Kidney (tissue), 14 donors: ENCODE data around the gene LCTL. TPM values are rescaled to one million over a fixed set of nuclear protein-coding genes. Genes with fewer than 3 reads are reported as not detected.
A peak's percentile ranks its signal among the peaks of the same experiment; 100 is the strongest.

ENCODE experiments used
- DNase-seq, 5 donors: peaks; one replicate each; pipeline ENCODE4 v3.0.0-alpha.2; 2013 to 2020
- FAIRE-seq: peaks from 2 replicates; lab custom pipeline; 2012; peaks lifted over from hg19 to GRCh38; lab: Jason Lieb, UNC
- H3K27ac ChIP-seq, 2 donors: one replicate each; pipeline ENCODE4 v1.7.0; 2013; ENCODE audit warnings: low read depth in 2 of 2, low read length in 2 of 2, inconsistent platforms in 1 of 2
- H3K27me3 ChIP-seq: one replicate; pipeline ENCODE4 v1.7.1; 2013; ENCODE audit warnings: low read length, inconsistent platforms; ENCODE audit not compliant: control insufficient read depth, insufficient read depth
- H3K36me3 ChIP-seq, 3 donors: one replicate each; pipeline versions ENCODE4 v1.7.0 to v1.7.1; 2013; ENCODE audit warnings: low read length in 3 of 3, control low read depth in 1 of 3, inconsistent platforms in 1 of 3; ENCODE audit not compliant: insufficient read depth in 3 of 3, control insufficient read depth in 2 of 3
- H3K4me1 ChIP-seq, 3 donors: one replicate each; pipeline versions ENCODE4 v1.7.0 to v1.7.1; 2013; ENCODE audit warnings: low read length in 3 of 3, inconsistent platforms in 1 of 3, low read depth in 1 of 3; ENCODE audit not compliant: control insufficient read depth in 2 of 3, insufficient read depth in 2 of 3
- H3K4me3 ChIP-seq, 3 donors: one replicate each; pipeline versions ENCODE4 v1.7.0 to v1.8.1; 2013; ENCODE audit warnings: low read length in 3 of 3, control low read depth in 1 of 3, inconsistent platforms in 1 of 3
- H3K9ac ChIP-seq, 3 donors: one replicate each; pipeline versions ENCODE4 v1.7.0 to v1.7.1; 2013; ENCODE audit warnings: low read length in 3 of 3, control low read depth in 1 of 3, inconsistent platforms in 1 of 3
- H3K9me3 ChIP-seq, 3 donors: one replicate each; pipeline versions ENCODE4 v1.7.0 to v1.7.1; 2013; ENCODE audit warnings: low read length in 3 of 3, control low read depth in 1 of 3, inconsistent platforms in 1 of 3; ENCODE audit not compliant: control insufficient read depth in 2 of 3, insufficient read depth in 1 of 3
- intact Hi-C: fragments of 100-400 bp; cut with DNase I; formaldehyde crosslinking; loops from one replicate; pipeline ENCODE4 v1.11.1; 2022
- polyA plus RNA-seq: library from polyadenylated mRNA; stranded (reverse); fragments of 350-450 nt; fragmentation: Illumina TruSeq; extraction: RNeasy Lipid Tissue Mini Kit (QIAGEN cat#74804); gene quantifications from one replicate; pipeline ENCODE4 v1.2.3, GENCODE V29; 2014; ENCODE audit warnings: low read depth, low replicate concordance; ENCODE audit not compliant: insufficient read depth
- total RNA-seq: library from RNA; stranded (reverse); fragmentation: NEBNext Ultra II Directional; extraction: Animal tissue kit (Norgen Biotek cat#: 25700); gene quantifications from one replicate; pipeline ENCODE4 v1.2.1, GENCODE V29; 2021
- TF ChIP-seq, protein P1 (sequence below): IDR thresholded peaks from 3 replicates; pipeline ENCODE4 v1.5.1; 2012; ENCODE audit warnings: mild to moderate bottlenecking, moderate library complexity, borderline replicate concordance; ENCODE audit not compliant: insufficient read depth; ENCODE audit errors: extremely low read depth
- donor health status: control.
- donor health status: control.
- donor health status: control.
- donor health status: control.
- donor health status: control.
- donor health status: DM: yes; HTN: yes; CAD: no.
- donor health status: Normal renal cell carcinoma (clear cell type).

LCTL gene
- total and polyA plus RNA-seq, 2 donors from 2014 or later = not detected

DNA sequence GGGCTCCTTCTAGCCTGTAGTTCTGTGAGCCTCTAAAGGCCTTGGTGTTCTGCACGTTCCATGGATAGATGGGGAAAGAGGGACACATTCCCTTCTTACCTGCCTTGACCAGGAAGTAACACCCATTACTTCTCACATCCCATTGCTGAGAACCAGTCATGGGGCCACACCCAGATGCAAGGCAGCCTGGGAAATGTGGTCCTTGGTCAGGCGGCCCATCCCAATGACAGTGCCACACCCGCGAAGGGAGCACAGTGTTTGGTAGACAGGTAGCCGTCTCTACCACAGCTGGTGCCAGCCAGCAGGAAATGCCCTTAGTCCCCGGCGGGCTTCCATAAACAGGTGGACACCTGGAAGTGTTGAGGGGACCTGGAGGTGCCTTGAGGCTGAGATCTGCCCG, 23.2 kb upstream of the LCTL start:
- intact Hi-C loops = no loop called here
- H3K4me1 ChIP-seq = peaks cover 0 to 2% (median 0%) of the 10 kb centered on the region in 3 donors
- no peak for FAIRE-seq

GRCh38 chr15:66588537-66588936, 22.7 kb upstream of the LCTL start:
- Histone ChIP-seq H3K4me1 (peaks cover 0 to 2% (median 0%) of the 10 kb centered on the region in 3 donors), H3K27ac (no peak overlapping the region), H3K27me3 (no peaks in the 10 kb centered on the region), H3K36me3 (no peaks in the 10 kb centered on the region), H3K9me3 (no peaks in the 10 kb centered on the region), H3K4me3 (no peak overlapping the region), H3K9ac (no peak overlapping the region)
- TF ChIP-seq, protein P1, sequence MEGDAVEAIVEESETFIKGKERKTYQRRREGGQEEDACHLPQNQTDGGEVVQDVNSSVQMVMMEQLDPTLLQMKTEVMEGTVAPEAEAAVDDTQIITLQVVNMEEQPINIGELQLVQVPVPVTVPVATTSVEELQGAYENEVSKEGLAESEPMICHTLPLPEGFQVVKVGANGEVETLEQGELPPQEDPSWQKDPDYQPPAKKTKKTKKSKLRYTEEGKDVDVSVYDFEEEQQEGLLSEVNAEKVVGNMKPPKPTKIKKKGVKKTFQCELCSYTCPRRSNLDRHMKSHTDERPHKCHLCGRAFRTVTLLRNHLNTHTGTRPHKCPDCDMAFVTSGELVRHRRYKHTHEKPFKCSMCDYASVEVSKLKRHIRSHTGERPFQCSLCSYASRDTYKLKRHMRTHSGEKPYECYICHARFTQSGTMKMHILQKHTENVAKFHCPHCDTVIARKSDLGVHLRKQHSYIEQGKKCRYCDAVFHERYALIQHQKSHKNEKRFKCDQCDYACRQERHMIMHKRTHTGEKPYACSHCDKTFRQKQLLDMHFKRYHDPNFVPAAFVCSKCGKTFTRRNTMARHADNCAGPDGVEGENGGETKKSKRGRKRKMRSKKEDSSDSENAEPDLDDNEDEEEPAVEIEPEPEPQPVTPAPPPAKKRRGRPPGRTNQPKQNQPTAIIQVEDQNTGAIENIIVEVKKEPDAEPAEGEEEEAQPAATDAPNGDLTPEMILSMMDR = no peak
- DNase-seq (peak in 1 of 5 donors; percentile 38), FAIRE-seq (no peak)
- intact Hi-C loops = no loop called here

More for the DNA sequence above, 23.2 kb upstream of the LCTL start:
- peak in 1 of 5 donors; percentile 42 for DNase-seq
- Histone ChIP-seq H3K9me3 (no peaks in the 10 kb centered on the region), H3K27ac (no peak overlapping the region), H3K36me3 (no peaks in the 10 kb centered on the region), H3K9ac (no peak overlapping the region), H3K27me3 (no peaks in the 10 kb centered on the region), H3K4me3 (no peak overlapping the region)
- TF ChIP-seq, protein P1 = no peak

DNA sequence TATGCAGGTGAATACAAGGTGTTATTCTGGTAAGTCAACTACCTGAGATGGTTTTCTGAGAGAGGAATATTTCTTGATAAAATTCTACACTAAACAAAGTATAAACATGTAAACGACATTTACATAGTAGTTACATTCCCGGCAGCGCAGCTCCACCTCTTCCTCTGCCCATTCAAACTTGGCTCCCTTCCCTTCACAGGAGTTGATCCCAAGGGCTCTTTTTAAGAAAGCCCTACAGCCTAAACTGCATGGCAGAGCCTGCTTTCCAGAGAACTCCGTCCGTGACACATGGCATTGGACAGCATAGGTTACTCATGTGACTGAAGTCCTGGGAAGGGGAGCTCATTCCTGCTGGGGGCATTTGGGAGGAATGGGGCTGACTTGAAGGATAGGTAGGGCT, 22.0 kb upstream of the LCTL start:
- H3K4me1 ChIP-seq = peaks cover 0 to 2% (median 0%) of the 10 kb centered on the region in 3 donors
- H3K4me3 ChIP-seq = no peak overlapping the region
- DNase-seq (peak in 1 of 5 donors; percentile 2), FAIRE-seq (no peak)
- no peaks in the 10 kb centered on the region for H3K9me3 ChIP-seq
- intact Hi-C loops = no loop called here
- H3K9ac ChIP-seq = no peak overlapping the region
- H3K36me3 ChIP-seq = no peaks in the 10 kb centered on the region
- no peak overlapping the region for H3K27ac ChIP-seq
- no peaks in the 10 kb centered on the region for H3K27me3 ChIP-seq
- TF ChIP-seq, protein P1 = no peak

- intact Hi-C loops = no loop called here
- Histone ChIP-seq H3K36me3 (no peaks in the 10 kb centered on the region), H3K4me1 (peaks cover 0 to 2% (median 0%) of the 10 kb centered on the region in 3 donors), H3K4me3 (no peak overlapping the region), H3K27me3 (no peaks in the 10 kb centered on the region), H3K27ac (no peak overlapping the region), H3K9ac (no peak overlapping the region), H3K9me3 (no peaks in the 10 kb centered on the region)
- FAIRE-seq = no peak
- TF ChIP-seq, protein P1 = no peak
- DNase-seq = peak in 1 of 5 donors; percentile 28
Observed at GRCh38 chr15:66587020-66587419, 21.2 kb upstream of the LCTL start.
